ENCODE data around the gene SLIT3.
A peak's percentile ranks its signal among the peaks of the same experiment; 100 is the strongest.
"Not testable (repeated sequence)": the region's sequence is repeated elsewhere in the genome, so short reads cannot be mapped to it uniquely, and the experiment has no call there.

SLIT3 gene

DNA sequence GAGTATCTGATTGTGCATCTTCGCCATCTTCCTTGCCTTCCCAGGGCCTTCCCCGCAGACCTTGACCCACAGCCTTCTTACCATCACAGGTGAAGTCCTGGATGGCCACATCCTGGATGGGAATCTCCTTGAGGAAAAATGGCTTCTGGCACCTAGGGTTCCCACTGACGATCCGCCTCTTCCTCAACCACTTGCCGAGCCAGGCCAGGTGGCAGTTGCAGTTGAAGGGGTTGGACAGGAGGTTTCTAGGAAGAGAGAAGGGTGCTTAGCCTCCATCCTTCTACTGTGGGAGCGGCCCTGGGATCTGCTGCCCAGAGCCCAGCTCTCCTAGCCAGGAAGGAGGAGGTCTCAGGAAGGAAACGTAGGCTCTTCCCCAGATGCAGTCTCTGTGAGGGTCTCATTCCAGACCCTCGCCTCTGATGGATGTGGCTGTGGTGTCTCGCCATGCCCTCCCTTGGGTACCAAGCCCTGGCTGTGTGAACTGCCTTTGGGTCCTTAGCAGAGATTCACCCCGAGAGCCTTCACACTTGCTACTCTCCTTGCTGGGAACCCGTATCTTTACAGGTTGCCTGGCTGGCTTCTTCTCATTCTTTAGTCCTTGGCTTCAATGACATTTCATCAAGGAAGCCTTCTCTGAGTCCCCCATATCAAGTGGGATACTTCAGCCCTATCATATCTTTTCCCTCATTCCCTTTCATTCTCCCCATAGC, 551.4 kb downstream of the SLIT3 start:
- FAIRE-seq, result no peak
- no peak for TF ChIP-seq TAF1 (IDR thresholded peaks at IDR 0.05; ENCODE audit: low read depth, low read length)
- no peak for TF ChIP-seq POLR2A (IDR thresholded peaks at IDR 0.05; ENCODE audit: low read depth, low read length)
- no peak for TF ChIP-seq POU2F2 (IDR thresholded peaks at IDR 0.05; ENCODE audit: low read depth, low read length)
- no peak for TF ChIP-seq SPI1 (IDR thresholded peaks at IDR 0.05; ENCODE audit: low read depth, low read length)
- TF ChIP-seq PAX5 (IDR thresholded peaks at IDR 0.05; ENCODE audit: insufficient read depth, low read length, severe bottlenecking), result no peak
- no peak for TF ChIP-seq POLR2AphosphoS5 (IDR thresholded peaks at IDR 0.05; ENCODE audit: low read depth, low read length)
- no peak for DNase-seq (ENCODE audit: insufficient read length, low spot score)

DNA sequence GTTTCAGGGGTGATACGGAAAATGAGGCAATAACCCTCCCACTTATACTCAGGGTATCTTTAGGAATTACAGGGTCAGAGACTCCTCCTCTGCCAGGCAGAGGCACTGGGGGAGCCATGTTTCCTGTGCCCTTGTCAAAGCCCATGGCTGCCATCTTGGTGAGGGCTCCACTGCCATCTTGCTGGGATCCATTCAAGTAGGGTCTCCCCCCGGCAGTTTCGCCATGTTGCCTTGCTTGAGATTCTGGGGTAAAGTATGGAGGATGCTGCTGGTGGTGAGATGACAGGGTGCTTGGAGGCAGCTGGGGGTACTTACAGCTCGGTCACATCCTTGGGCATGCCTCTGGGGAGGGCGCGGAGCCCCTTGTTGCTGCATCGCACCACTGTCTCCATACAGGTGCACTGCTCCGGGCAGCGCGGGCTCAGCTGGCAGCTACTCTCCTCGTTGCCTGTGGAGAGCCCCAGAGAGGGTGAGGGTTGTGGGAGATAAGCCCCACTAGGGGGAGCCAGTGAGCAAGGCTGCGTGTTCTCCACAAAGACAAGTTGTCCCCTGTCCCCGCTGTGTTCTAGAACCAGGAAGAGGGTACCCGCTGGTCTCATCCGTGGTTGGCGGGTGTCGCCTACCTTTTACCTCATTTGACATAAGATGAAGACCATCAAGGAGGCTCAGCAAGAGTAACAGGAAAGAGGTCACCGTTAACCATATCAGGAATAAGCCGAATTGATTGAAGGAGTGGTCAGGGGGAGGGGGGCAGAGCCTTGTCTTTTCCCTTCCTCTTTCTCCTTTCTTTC, 552.8 kb downstream of the SLIT3 start:
- peak; percentile 66 for FAIRE-seq

DNA sequence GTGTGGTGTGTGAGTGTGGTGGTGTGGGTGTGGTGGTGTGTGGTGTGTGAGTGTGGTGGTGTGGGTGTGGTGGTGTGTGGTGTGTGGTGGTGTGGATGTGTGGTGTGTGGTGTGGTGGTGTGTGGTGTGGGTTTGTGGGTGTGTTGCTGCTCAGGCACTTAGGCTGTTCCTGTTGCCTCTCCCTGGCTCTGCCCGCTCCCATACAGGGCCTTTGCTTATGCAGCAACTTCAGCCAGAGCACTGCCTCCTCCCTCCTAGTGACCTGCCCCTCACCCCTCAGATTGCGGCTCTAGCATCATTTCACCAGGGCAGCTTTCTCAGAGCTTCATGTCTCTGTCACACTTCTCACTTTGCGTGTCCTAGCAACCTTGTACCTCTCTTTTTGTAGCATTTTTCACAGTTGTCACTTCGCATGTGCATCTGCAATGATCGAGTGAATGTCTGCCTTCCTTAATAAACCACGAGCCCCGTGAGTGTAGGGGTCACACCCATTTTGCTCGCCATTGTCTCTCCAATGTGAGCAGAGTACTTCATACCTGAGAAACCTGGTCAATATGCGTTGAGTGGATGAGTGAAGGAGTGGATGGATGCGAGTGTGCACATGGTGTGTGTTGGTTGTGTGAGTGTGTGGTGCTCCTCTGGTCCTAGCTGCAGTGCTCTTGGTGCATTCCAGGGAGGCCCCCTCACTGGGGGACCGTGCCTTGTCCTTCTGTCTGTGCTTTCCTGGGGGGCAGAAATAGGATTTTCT, 553.9 kb downstream of the SLIT3 start:
- TF ChIP-seq POLR2AphosphoS5 (IDR thresholded peaks at IDR 0.05; ENCODE audit: low read depth, low read length), result no peak
- no peak for TF ChIP-seq TAF1 (IDR thresholded peaks at IDR 0.05; ENCODE audit: low read depth, low read length)
- no peak for TF ChIP-seq SPI1 (IDR thresholded peaks at IDR 0.05; ENCODE audit: low read depth, low read length)
- no peak for TF ChIP-seq PAX5 (IDR thresholded peaks at IDR 0.05; ENCODE audit: insufficient read depth, low read length, severe bottlenecking)
- no peak for TF ChIP-seq POU2F2 (IDR thresholded peaks at IDR 0.05; ENCODE audit: low read depth, low read length)
- TF ChIP-seq POLR2A (IDR thresholded peaks at IDR 0.05; ENCODE audit: low read depth, low read length), result no peak
- no peak for FAIRE-seq
- DNase-seq (ENCODE audit: insufficient read length, low spot score), result no peak

More for the DNA sequence above, 552.8 kb downstream of the SLIT3 start:
- TF ChIP-seq PAX5 (IDR thresholded peaks at IDR 0.05; ENCODE audit: insufficient read depth, low read length, severe bottlenecking), result no peak
- TF ChIP-seq POU2F2 (IDR thresholded peaks at IDR 0.05; ENCODE audit: low read depth, low read length), result no peak
- DNase-seq (ENCODE audit: insufficient read length, low spot score), result peak; percentile 70

DNA sequence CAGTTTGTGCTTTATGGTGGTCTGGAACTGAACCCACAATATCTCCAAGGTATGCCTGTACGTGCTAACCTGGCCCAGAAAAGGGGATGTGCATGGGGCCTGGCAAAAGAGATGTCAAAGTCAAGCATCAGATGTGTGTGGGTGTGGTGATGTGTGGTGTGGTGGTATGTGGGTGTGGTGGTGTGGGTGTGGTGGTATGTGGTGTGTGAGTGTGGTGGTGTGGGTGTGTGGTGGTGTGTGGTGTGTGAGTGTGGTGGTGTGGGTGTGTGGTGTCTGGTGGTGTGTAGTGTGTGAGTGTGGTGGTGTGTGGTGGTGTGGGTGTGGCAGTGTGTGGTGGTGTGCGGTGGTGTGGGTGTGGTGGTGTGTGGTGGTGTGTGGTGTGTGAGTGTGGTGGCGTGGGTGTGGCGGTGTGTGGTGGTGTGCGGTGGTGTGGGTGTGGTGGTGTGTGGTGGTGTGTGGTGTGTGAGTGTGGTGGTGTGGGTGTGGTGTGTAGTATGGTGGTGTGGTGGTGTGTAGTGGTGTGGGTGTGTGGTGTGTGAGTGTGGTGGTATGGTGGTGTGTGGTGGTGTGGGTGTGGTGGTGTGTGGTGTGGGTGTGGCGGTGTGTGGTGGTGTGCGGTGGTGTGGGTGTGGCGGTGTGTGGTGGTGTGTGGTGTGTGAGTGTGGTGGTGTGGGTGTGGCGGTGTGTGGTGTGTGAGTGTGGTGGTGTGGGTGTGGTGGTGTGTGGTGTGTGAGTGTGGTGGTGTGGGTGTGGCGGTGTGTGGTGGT, 554.6 kb downstream of the SLIT3 start:
- DNase-seq (ENCODE audit: insufficient read length, low spot score), result not testable (repeated sequence)
- peak; percentile 81 for FAIRE-seq

DNA sequence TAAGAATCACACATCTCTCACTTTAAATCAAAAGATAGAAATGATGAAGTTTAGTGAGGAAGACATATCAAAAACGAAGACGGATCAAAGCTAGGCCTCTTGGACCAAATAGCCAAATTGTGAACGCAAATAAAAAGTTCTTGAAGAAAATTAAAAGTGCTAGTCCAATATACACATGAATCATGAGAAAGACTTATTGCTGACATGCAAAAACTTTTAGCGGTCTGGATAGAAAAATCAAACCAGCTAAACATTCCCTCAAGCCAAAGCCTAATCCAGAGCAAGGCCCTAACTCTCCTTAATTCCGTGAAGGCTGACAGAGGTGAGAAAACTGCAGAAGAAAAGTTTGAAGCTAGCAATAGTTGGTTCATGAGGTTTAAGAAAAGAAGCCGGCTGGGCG, 557.3 kb downstream of the SLIT3 start:
- TF ChIP-seq TAF1 (IDR thresholded peaks at IDR 0.05; ENCODE audit: low read depth, low read length) (no peak), SPI1 (IDR thresholded peaks at IDR 0.05; ENCODE audit: low read depth, low read length) (no peak), POLR2A (IDR thresholded peaks at IDR 0.05; ENCODE audit: low read depth, low read length) (no peak), POU2F2 (IDR thresholded peaks at IDR 0.05; ENCODE audit: low read depth, low read length) (no peak), PAX5 (IDR thresholded peaks at IDR 0.05; ENCODE audit: insufficient read depth, low read length, severe bottlenecking) (no peak), POLR2AphosphoS5 (IDR thresholded peaks at IDR 0.05; ENCODE audit: low read depth, low read length) (no peak)
- no peak for FAIRE-seq
- no peak for DNase-seq (ENCODE audit: insufficient read length, low spot score)

DNA sequence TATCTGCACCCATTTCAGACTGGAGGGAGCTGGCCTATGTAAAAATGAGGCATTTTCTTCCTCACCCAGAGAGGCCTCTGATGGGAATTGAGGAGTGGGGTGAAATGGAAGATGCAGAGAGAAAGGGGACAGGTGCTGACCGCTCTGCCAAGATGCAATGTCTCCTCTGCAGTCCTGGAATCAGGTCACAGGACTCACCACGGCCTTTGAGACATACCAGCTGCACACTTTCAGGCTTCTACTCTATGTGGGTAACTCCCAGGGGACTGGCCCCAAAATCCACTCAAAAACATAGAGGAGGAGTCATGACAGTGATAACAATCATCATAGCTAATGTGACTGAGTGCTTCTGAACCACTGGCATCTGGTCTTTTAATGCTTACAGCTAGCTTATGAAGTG, 558.6 kb downstream of the SLIT3 start:
- DNase-seq (ENCODE audit: insufficient read length, low spot score); FAIRE-seq: not testable (repeated sequence)

DNA sequence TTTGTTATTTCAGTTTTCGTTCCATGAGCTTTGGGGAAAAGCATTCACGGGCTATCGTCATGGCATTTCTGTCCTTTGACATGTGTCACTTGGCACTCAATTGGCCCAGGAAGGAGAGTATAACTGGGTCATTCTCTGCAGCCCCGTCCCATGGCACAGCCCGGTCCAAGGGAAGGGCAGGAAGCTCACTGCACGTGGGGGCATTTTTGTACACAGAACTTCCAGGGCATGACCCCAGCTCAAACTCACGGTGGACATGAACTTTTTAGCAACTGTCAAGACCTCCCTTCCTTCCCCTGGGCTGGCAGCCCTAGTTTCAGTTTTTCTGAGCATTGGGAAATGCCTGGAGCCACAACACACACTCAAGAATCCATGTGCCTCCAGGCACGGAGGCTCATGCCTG, 560.1 kb downstream of the SLIT3 start:
- no peak for TF ChIP-seq POLR2A (IDR thresholded peaks at IDR 0.05; ENCODE audit: low read depth, low read length)
- TF ChIP-seq POLR2AphosphoS5 (IDR thresholded peaks at IDR 0.05; ENCODE audit: low read depth, low read length), result no peak
- no peak for TF ChIP-seq PAX5 (IDR thresholded peaks at IDR 0.05; ENCODE audit: insufficient read depth, low read length, severe bottlenecking)
- no peak for TF ChIP-seq POU2F2 (IDR thresholded peaks at IDR 0.05; ENCODE audit: low read depth, low read length)
- TF ChIP-seq TAF1 (IDR thresholded peaks at IDR 0.05; ENCODE audit: low read depth, low read length), result no peak
- TF ChIP-seq SPI1 (IDR thresholded peaks at IDR 0.05; ENCODE audit: low read depth, low read length), result no peak
- FAIRE-seq (no peak), DNase-seq (ENCODE audit: insufficient read length, low spot score) (no peak)

DNA sequence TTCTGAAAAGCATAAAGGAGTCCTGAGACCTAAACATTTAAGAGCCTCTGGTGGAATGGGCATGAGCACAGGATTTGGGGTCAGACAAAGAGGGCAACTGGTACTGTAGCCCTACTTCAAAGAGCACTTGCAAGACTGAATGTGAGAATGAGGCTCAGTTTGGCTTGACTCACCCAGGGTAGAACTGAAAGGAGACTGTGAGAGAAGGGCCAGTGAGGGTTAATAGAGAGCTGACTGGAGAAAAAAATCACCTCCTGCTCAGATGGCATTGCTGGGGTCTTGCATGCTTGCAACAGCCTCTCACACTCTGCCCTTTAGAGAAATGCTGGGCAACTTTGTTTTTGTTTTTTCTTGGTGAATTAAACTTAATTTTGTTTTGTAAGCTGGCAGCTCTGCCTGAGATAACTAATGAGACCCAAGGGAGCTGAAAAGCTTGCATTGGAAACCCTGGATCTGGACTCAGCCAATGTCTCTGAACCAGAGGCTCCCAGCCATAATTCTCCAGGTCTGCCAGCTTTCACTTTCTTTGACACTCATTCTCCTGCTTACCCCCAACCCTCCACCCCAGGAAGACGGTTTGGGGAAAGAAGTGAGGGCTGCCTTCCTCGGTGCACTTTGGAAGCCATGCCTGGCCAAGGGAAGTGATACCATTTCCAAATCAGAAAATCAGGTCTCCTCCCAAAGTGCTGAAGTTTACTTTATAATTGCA, 560.7 kb downstream of the SLIT3 start:
- no peak for DNase-seq (ENCODE audit: insufficient read length, low spot score)
- no peak for TF ChIP-seq SPI1 (IDR thresholded peaks at IDR 0.05; ENCODE audit: low read depth, low read length)
- no peak for TF ChIP-seq POLR2A (IDR thresholded peaks at IDR 0.05; ENCODE audit: low read depth, low read length)
- no peak for TF ChIP-seq PAX5 (IDR thresholded peaks at IDR 0.05; ENCODE audit: insufficient read depth, low read length, severe bottlenecking)
- no peak for TF ChIP-seq TAF1 (IDR thresholded peaks at IDR 0.05; ENCODE audit: low read depth, low read length)
- no peak for TF ChIP-seq POLR2AphosphoS5 (IDR thresholded peaks at IDR 0.05; ENCODE audit: low read depth, low read length)
- TF ChIP-seq POU2F2 (IDR thresholded peaks at IDR 0.05; ENCODE audit: low read depth, low read length), result no peak
- FAIRE-seq, result no peak

DNA sequence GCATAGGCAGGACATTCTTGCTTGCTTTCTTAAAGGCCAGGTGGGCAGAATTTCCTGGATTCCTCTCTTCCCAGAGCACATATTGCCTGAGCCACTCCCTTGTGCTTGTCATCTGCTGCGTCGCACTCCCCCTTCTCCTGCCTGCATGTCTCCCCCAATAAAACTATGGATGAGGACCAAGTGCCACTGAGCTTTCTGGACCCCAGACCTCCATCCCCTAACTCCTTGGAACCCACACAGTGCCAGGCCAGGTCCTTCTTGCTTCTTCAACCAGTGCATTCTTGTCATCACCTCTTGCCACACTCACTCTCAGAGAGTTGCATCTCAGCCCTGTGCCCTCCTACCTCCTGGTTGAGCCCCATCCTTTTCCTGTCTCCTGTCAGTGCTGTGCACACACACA, 563.9 kb downstream of the SLIT3 start:
- FAIRE-seq (no peak), DNase-seq (ENCODE audit: insufficient read length, low spot score) (no peak)
- TF ChIP-seq PAX5 (IDR thresholded peaks at IDR 0.05; ENCODE audit: insufficient read depth, low read length, severe bottlenecking) (no peak), POU2F2 (IDR thresholded peaks at IDR 0.05; ENCODE audit: low read depth, low read length) (no peak), POLR2A (IDR thresholded peaks at IDR 0.05; ENCODE audit: low read depth, low read length) (no peak), SPI1 (IDR thresholded peaks at IDR 0.05; ENCODE audit: low read depth, low read length) (no peak), TAF1 (IDR thresholded peaks at IDR 0.05; ENCODE audit: low read depth, low read length) (no peak), POLR2AphosphoS5 (IDR thresholded peaks at IDR 0.05; ENCODE audit: low read depth, low read length) (no peak)

Data from GM12891 (cell line).